IPS-NIHi11 (cell line): ENCODE measurements around the gene IL10RB.

Experiments used
- DNase-seq: peaks from one replicate; pipeline ENCODE4 v3.0.0; 2012; ENCODE audit warnings: mixed read lengths, low spot score

The IL10RB gene

GRCh38 chr21:33267250-33267649 lies 1.1 kb downstream of the IL10RB start:
- DNase-seq, result no peak

DNA sequence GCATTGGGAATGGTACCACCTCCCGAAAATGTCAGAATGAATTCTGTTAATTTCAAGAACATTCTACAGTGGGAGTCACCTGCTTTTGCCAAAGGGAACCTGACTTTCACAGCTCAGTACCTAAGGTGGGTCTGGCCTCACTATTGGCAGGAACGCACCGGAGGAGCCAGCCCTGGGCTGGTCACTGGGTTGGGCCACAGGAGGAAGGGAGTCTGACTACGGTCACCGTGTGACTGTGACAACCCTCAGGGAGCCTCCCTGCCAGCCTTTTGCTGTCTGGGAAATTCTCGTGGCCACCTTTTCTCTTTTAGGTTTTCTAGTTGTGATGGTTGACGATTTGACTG lies 2.2 kb downstream of the IL10RB start:
- DNase-seq, result no peak

DNA sequence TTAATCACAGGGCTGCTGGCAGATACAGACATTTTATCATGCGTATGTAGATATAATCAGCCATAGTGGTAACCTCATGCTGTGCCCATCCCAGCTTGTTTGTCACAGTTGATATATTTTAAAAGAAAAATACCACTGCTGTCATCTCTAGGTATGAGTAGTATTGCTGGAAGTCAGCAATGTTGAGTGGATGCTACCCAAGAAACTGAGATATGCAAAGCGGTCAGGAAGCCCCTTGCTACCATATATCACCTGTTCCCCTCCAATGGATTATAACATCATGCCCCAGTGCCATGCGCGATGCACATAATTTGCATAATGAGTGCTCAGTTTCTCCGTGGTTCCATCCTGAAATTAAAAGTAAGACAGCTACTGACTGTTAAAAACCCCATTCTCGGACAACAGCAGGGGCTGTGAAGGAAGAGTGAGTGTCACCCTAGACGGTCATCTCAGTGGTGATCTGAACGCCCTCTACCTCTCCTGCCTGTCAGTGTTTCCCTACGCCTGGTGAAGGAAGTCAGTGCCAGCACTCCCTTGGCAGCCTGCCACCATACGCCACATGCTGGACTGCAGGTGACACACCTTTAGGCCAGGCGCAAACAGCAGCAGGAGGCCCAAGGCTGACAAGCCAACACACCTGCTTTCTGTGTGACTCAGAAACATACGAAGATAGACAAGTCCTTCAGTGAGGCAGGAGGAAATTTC lies 2.7 kb downstream of the IL10RB start:
- peak; percentile 43 for DNase-seq

- DNase-seq, result no peak
Observed at GRCh38 chr21:33270986-33271385, 4.8 kb downstream of the IL10RB start.

DNA sequence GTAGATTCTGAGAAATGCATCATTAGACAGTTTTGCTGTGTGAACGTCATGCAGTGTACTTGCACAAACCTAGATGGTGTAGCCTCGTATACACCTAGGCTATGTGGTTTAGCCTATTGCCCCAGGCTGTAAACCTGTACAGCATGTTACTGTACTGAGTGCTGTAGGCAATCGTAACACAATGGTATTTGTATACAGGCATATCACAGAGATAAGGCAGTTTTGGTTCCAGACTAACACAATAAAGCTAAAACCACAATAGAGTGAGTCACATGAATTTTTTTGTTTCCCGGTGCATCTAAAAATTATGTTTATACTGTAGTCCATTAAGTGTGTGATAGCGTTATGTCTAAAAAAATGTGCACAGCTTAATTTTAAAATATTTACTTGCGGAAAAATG lies 6.9 kb downstream of the IL10RB start:
- DNase-seq, result no peak

- no peak for DNase-seq
Observed at GRCh38 chr21:33278721-33279120, 12.6 kb downstream of the IL10RB start.

DNA sequence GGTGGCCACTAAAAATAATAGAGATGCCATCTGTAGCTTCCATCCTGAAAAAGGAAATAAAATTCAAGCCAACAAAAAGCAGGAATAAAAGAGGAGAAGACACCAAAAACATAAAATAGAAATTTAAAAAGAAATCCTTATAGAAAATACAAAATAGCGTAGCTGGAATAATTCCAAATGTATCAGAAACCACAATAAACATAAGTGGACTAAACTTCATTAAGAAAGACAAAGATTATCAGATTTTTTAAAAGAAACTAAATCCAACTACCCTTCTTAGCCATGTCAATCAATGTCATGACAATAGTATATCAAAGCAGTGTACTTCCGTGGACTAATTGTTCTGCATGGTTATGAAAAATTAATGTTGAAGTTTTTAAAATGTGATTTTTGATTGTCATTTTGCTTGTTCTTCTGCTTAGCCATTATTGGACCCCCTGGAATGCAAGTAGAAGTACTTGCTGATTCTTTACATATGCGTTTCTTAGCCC lies 13.2 kb downstream of the IL10RB start:
- DNase-seq, result no peak

- DNase-seq, result no peak
Observed at GRCh38 chr21:33281096-33281652, 15.0 kb downstream of the IL10RB start.

- no peak for DNase-seq
Observed at GRCh38 chr21:33283203-33283602, 17.0 kb downstream of the IL10RB start.

DNA sequence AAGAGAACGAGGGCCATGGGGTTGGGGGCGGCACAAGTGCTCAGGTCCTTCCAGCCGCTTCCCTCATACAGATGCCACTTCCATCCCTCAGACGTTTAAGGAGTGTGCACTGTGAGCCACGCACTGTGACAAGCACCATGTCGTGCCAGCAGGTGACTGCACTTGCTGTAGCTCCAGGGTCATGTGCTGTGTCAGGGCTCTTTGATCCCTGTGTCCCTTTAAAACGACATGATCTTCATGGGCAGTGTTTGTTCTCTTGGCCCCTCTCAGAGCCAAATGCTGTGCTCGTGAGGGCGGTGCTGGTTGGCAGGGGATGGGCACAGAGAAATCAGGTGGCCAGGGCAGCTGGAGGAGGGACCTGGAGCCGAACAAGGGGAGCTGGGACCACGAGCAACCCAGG lies 19.9 kb downstream of the IL10RB start:
- DNase-seq, result no peak

- no peak for DNase-seq
Observed at GRCh38 chr21:33286600-33287456, 20.7 kb downstream of the IL10RB start.

DNA sequence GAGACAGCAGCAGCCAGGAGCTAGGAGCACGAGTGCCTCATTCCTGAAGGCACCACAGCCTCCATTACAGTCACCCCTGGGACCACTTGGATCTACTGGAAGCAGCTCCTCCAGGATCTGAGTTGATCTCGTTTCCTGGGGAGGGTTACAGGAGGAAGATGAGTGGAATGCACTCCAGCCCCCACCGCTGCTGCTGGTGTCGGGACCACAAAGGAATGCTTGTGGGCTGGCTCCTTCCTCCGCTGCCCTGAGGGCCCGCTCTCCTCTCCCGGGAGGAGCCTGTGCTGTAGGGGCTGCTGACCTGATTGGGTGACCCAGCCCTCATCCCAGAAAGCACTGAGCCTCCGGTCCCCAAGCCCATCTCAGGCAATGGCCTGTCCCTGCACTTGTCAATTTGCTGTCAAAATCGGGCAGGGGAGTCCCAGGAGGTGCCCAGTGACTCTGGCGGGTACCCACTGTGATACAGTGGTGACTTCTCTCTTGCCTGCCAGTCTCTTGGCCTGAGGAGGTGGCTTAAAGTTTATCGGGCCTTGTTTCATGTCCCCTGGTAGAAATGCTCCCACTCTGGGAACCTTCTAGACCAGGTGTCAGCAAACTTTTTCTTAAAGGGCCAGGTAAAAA lies 23.1 kb downstream of the IL10RB start:
- no peak for DNase-seq

DNA sequence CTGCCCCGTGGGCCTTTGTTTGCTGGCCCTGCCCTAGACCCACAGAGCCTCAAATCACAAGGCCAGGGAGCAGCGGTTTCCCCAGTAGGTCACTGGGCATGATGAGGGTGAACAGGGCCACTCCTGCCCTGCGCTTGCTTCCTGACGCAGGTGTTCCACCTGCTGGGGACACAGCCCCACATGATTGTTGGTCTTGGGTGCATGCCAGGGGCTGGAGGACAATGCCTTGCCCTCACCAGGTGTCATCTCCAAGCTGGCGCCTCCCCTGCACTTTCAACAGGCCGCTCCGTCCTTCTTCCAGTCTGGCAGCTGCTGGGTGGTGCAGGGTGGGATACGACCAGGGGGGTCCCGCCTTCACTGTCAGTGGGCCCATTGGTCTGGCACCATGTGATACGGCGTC lies 24.3 kb downstream of the IL10RB start:
- no peak for DNase-seq

GRCh38 chr21:33291686-33292085 lies 25.5 kb downstream of the IL10RB start:
- DNase-seq, result no peak

- DNase-seq, result no peak
Observed at GRCh38 chr21:33292724-33293123, 26.6 kb downstream of the IL10RB start.

DNA sequence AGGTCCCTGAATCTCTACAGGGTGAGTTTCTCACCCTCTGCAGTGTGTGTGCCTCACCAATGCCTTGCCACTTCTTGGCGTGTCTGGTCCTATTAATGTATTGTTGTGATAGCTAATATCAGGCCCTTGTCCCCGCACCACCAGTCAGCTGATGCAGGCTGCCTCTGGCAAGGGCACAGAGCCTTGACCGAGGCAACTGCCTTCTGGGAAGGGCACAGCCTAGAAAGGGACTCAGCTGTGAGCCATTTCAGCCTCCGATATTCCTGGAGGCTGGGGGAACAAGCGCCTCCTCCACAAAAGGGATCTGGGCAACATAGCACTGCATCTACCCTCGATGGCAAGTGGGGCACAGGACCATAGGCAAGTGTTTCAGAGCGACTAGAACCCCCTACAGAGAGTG lies 27.0 kb downstream of the IL10RB start:
- no peak for DNase-seq

DNA sequence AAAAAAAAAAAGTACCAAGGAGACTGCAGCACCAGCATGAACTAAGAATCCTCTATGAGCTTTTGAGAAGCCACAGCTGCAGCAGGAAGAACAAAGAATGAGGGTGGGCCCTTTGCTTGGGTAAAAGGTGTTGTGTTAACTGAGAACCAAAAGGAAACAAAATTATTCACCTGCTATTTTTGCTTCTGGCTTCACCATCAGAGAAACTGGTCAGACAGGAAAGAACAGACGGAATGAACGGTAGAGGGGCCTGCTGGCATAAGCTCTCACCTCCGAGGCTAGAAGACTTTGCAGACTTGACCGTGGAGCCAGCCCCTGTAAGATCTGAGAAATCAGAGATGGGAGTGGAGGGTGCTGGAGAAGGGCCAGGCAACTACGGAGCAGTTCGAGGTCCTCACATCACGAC lies 27.6 kb downstream of the IL10RB start:
- no peak for DNase-seq

- DNase-seq, result no peak
Observed at GRCh38 chr21:33296156-33296555, 30.0 kb downstream of the IL10RB start.

- no peak for DNase-seq
Observed at GRCh38 chr21:33299181-33299752, 33.1 kb downstream of the IL10RB start.

DNA sequence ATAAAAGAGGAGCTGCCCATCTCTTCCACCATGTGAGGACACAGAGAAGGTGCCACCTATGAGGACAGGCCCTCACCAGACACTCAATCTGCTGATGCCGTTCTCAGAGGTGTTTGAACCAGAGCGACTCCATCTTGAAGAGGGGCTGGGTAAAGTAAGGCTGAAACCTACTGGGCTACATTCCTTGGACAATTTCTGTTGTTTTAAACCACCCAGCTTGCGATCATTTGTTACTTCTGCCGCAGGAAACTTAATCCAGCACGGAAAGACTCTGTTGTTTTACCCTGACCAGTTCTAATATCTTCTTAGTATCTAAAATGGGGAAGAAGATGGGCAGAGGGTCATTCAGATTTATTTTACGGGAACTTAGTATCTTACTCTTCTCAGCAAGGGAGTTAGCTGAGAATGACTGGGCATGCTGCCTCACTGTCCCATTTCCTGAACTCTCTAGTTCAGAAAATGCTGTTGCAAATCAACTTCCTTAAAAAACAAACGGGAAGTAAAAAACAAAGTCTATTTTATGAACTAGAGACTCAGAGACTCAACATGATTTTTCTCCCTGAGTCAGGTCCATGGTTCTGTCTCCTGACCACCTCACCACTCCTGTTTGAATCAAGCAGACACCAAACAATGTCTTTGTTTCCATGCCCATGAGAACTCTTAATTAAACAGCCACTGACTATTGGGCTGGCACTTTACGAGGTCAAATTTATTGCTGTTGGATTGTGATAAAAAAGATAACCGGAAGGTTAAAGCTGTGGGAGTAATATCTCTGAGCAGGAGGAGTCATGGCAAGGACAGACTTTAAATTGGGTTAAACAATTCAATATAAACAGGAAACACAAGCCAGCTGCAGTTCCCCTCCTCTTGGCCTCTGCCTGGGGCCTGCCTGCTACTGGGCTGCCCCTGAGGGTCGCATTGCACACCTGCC lies 34.8 kb downstream of the IL10RB start:
- DNase-seq, result no peak

GRCh38 chr21:33301632-33302002 lies 35.5 kb downstream of the IL10RB start:
- no peak for DNase-seq
